GM18502 (cell line): Measurements from ENCODE around the gene HSPA12B.

Source experiments
- ATAC-seq: cut with Tn5 transposase; IDR thresholded peaks from one replicate; pipeline ENCODE4 v1.9.1; 2021; ENCODE audit warnings: mild to moderate bottlenecking; ENCODE audit not compliant: unreplicated experiment, poor library complexity

Gene HSPA12B, protein sequence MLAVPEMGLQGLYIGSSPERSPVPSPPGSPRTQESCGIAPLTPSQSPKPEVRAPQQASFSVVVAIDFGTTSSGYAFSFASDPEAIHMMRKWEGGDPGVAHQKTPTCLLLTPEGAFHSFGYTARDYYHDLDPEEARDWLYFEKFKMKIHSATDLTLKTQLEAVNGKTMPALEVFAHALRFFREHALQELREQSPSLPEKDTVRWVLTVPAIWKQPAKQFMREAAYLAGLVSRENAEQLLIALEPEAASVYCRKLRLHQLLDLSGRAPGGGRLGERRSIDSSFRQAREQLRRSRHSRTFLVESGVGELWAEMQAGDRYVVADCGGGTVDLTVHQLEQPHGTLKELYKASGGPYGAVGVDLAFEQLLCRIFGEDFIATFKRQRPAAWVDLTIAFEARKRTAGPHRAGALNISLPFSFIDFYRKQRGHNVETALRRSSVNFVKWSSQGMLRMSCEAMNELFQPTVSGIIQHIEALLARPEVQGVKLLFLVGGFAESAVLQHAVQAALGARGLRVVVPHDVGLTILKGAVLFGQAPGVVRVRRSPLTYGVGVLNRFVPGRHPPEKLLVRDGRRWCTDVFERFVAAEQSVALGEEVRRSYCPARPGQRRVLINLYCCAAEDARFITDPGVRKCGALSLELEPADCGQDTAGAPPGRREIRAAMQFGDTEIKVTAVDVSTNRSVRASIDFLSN

DNA sequence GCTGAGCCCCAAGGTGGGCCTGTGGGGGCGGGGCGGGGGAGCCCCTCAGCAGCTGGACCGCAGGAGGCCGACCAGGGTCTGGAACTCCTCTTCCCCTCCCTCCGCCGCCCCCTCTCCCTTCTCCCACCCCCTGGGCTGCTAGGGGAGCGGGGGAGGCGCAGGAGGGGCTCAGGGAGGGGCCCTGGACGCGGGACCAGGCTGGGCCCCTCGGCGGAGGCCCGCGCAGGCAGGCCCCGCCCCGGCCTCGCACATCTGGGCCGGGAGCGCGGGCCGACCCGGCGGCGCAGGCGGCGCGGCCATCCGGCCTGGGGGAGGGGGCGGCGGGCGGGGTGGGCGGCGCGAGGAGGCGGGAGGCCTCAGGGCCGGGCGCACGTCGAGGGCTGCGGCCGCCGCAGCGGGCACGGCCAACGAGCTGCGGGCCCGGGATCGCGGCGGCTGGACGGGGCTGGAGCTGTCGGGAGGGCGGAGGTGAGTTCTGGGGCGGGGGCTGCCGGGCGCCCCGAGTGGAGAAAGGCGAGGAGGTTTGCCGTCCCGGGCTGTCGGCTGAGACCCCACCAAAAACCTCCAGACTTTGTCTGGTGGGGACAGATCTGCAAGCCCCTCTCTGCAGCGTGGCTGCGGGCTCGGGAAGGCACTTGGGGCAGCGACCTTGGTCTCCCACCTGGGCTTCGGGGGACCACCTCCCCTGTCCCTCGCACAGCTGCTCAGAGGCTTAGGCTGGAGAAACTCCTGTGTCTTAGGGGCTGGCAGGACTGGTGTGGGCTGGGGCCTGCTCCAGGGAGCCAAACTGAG, at the start of gene HSPA12B:
Gene HSPA12B, plus strand, starts transcription at position 359 of the 792 bp plus-strand sequence. CDS start 5,990 bp downstream, outside the sequence.
- ATAC-seq: no peak

DNA sequence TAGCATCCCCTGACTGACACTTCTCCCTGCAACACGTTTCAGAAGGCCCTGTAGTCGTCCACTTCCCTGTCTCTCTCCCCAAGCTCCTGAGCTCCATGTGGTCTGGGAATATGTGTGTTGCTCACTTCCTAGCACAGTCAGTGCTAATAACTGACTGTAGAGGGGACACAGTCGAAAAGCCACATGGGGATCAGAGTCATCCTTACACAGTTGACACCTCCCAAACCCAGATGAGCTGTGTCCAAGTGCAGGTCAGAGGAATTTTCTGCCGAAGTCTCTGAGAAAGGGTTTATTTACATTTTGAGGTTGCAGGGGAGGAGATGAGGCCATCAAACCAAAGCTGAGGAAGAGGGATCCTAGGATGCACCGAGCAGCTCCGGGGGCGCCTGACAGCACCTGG, 47.1 kb upstream of the HSPA12B start:
- ATAC-seq: no peak

DNA sequence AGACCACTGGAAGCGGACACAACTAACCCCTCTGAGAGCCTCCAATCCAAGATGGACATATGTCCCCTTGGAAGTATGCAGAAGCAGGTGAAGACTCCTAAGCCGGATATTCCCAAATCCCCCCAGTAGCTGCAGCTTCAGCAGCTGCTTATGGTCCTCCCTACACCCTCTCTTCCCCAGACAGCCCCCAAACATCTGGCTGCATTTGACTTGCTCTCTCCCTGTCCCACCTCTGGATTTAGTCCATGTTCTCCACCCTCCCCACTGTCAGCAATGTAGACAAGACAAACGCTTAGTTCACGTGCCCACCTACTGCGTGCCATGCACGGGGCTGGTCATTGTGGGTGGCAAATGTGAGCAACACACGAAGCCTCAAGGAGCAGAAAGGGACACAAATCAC, 46.1 kb upstream of the HSPA12B start:
- ATAC-seq: no peak

DNA sequence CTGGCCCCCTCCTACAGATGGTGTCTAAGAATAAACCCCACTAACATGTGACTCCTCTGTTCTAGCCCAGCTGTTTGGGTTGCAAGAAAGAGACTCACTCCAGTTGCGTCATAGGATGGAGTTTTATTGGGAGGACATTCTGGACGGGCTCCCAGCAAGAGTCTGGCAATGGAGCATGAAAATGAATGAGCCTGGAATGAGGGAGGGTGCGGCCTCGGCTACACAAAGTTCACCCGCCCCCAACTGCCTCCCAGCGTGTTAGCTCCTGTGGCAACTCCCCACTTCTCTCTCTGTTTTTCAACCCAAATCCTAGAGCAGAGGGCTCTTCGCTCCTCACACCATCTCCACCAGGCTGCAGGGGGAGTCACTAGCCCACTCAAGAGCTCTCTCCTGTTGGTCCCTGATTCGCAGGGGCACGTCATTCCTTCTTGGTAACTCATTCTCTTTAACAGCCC, 45.6 kb upstream of the HSPA12B start:
- no peak for ATAC-seq

DNA sequence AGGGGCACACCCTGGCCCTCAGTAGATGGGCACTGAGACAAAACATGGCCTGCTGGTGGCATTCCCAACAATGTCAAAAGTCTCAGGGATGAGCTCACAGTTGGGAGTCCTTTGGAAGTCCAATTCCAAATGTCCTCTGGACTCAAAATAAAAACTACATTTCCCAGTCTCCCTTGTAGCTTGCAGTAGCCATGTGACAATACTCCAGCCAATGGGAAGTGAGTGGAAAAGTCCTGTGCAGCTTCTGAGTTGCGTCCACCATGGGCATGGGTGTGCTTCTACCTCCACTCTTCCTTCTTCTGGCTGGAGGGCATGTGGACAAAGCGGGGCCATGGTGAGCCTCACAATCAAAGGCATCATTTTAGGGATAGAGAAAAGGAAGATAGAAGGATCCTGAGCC, 44.8 kb upstream of the HSPA12B start:
- no peak for ATAC-seq

DNA sequence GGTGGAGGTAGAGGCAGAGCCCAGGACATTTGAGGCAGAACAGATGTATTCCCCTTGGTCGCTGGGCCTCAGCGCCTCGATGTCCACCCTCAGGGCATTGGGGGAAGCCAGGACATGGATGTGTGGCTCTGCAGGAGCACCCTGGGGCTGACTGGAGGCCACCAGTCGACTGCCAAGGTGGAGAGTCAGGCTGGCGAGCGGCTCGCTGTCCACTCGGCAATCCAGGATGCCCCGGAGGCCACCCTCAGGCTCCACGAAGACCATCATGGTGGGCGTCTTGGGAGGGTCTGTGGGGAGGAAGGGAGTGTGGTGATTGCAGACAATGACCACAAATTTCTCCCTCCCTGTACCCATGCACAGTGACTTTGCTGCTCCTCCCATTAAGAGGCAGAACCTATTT, 42.5 kb upstream of the HSPA12B start:
- no peak for ATAC-seq

DNA sequence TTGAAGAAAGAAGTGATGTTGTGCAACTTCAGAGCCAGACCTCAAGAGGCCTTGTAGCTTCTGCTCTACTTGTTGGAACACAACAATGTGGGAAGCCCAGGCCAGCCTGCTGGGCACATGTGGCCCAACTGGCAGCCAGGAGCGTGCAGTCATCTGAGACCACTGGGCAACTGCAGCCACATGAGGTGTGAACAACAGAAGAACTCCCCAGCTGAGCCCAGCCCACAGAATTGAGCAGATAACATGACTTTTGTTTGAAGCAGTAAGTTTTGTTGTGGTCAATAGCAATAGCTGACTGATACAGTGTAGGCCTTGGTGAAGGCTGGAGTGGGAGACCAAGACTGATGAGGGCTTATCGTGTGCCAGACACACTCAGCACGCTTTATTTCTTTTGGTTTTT, 42.1 kb upstream of the HSPA12B start:
- no peak for ATAC-seq

DNA sequence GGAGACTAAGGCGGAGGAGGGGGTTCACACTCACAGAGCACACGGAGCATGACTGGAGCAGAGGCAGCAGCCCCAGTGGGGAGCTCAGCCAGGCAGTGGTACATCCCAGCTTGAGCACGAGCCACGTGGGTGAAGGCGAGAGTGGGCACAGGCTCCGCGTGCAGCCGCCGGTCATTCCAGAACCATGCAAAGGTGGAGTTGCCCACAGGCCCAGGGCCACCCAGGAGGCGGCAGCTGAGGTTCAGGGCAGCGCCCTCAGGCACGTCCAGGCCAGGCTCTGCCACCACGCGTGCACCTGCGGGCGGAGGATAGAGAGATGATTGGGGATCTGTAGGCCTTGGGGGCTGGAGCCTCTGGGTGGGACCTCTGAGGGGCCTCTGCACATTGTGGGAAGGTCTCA, 41.2 kb upstream of the HSPA12B start:
- ATAC-seq: no peak

DNA sequence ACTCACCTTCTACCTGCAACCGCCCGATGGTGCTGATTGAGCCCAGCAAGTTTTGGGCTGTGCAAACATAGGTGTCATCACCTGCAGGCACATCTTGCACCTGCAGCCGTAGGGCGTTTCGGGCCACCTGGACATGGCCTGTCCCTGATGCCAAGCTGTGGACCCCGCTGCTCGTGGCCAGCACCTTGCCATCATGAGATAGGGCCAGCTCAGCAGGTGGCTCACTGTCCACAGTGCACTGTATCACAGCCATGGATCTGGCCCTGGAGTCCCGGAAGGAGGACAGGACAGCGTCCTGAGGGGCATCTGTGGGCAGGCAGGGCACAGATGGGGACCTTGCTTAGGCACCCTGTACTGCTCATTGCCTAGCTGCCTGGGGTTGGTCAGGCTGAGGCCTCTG, 40.6 kb upstream of the HSPA12B start:
- ATAC-seq: no peak

DNA sequence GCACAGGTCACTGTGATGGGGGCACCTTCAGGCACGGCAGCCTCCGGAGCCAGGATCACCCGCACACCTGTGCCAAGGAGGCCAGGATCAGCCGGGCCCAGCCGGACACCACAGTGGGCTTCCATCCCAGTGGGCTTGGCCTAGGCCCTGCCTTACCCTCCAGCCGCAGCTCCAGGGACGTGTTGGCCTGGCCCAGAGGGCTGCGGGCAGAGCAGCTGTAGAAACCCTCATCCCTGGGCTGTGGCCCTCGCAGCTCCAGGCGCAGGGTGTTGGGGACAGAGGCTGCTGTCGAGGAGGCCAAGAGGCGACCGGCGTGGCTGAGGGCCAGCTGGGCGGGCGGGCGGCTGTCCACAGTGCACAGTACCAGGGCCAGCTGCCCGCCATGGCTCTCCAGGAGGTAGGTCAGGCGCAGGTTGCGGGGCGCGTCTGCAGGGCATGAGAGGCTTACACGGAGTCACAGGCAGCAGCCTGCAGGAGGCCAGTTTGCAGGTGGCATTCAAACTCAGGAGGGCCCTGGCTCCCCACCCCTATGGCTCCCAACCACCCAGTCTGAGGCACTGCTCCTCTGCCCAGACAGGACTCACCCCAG, 39.7 kb upstream of the HSPA12B start:
- ATAC-seq: no peak

DNA sequence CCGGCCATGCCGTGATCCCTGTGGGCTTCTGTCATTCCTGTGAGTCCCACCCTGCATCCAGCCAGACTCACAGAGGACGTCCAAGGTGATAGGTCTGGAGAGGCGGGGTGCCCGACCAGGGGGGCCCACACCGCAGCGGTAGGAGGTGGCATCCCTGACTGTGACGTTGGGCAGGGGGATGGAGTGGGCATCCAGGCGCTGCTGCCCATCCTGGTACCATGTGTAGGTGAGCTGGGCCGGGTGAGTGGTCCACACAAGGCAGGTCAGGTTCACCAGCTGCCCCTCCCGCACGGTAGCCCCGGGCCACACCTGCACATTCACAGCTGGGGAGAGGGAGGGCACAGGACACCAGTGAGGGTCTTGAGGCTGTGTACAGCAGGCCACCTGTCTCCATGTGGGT, 39.1 kb upstream of the HSPA12B start:
- ATAC-seq: no peak

DNA sequence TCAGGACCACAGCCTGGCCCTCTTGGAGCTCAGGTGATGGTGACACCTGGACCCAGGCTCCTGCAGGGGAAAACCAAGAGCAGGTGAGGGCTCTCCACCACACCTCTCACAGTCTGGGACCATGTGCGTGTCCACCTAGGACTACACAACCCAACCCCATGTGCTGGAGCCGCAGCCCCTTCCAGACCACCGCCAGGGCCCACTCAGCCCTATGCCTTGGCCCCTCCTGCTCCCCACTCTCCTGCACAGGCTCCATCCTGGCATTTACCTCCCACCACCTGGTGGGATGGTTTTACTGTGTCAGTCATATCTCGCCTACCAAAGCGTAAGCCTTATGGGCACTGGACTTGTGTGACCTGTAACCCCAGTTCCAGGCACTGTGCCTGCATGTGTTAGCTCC, 37.6 kb upstream of the HSPA12B start:
- ATAC-seq: no peak

DNA sequence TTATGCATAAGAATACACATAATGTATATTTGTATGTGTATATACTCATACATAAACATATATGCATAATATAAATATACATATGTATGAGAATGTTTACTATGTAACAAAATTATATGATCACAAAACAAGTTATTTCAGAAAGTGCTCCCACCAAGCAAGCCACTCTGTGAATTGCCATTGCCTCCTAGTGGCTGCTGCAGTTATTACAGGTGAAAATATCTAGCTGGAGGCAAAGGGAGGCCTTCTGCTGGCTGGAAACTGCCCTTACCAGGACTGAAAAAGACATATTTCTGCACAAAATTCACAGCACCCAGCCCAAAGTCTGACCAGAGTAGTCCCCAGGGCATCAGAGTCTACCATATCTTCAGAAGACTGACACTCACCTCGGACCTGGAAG, 36.3 kb upstream of the HSPA12B start:
- no peak for ATAC-seq

DNA sequence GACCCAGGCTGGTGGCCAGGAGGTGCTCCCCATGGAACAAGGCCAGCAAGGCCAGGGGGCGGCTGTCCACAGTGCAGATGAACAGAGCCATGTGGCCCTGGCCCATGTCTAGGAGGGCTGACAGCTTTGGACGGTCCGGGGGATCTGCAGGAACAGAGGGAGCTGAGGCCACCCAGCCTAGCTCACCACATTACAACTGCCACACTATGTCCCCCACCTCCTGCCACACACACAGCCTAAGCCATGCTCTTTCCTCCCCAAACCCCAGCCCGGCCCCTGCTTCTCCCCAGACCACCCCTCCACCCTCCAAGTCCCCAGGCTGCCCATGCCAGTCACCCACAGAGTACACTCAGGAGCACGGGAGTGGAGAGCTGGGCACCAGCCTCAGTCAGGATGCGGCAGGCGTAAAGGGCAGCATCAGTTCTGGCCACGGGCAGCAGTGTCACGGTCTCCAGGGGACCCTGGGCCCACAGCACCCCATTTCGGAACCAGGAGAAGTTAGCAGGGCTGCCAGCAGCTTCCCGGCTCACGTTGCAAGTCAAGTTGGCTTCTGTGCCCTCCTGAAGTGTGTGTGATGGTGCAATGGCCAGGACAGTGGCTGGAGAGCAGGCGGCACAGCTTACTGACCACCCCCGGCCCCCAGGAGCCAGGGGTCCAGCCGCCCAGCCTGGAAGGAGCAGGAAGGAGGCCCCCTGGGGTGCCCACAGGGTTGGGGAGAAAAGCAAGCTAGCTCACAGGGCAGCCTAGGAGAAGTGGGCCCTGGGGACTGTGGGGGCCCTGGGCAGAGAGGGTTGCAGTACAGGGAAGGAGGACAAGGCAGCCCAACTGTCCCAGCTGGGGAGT, 35.5 kb upstream of the HSPA12B start:
- ATAC-seq: no peak

DNA sequence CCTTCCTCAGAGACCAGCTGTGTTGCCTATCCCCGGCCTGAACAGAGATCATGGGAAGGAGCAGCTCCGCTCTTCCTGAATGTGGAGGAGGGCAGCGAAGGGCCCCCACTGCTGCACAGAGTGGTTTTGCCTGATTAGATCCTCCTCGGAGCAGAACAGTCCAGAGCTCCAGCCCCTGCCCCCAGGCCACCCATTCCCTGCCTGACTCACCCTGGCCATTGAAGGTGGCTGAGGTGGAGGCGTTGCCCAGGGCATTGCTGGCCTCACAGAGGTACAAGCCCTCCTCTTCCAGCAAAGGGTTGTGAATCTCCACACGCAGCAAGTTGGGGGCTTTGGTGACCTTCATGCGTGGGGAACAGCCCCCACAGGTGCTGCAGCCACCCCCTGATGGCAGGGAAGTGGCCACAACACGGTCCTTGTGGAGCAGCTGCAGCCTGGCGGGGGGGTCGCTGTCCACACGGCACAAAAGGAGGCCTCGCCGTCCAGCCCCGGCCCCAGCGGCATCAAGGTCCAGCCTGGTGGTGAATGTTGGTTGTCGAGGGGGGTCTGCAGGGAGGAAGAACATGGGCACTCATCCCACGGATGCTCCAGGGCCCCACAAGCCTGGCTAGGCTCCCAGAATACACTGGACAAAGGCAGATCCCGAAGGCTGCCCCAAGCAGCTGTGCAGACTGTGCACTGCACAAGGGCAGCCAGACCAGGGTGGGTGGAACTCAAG, 34.7 kb upstream of the HSPA12B start:
- no peak for ATAC-seq

DNA sequence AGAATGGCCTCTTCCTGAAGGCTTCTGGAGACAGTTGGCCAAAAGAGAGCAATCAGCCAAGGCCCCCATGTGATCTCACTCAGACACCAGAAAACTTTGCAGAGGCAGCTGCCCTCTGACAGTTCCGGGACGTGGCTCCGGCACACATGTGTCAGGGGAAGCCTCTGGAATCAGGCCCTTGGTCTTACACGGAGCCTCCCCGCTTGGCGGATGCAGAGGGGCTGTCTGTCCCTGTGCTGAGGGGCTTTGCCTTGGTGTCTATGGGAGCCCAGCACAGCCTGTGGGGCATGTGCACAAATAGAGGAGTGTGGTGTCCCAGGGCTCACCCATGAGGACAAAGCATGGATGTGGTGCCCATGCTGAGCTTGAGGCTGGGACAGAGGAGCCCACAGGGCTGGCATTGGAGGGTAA, 33.9 kb upstream of the HSPA12B start:
- no peak for ATAC-seq

DNA sequence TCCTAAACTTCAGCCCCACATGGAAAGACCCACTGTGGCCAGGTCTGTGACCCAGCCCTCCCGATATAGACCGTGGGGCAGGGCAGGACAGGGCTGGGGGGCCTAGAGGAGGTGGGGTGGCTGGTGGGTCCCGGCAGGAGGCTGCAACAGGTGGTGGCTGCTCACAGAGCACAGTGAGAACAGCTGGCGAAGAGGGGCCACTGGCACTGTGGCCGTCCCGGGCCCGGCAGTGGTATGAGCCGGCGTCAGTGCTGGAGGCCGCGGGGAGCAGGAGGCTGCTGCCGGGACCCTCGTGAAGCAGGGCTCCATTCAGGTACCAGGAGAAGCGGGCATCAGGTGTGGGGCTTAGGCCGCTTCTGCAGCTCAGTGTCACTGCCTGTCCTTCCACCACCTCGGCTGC, 33.4 kb upstream of the HSPA12B start:
- ATAC-seq: no peak

DNA sequence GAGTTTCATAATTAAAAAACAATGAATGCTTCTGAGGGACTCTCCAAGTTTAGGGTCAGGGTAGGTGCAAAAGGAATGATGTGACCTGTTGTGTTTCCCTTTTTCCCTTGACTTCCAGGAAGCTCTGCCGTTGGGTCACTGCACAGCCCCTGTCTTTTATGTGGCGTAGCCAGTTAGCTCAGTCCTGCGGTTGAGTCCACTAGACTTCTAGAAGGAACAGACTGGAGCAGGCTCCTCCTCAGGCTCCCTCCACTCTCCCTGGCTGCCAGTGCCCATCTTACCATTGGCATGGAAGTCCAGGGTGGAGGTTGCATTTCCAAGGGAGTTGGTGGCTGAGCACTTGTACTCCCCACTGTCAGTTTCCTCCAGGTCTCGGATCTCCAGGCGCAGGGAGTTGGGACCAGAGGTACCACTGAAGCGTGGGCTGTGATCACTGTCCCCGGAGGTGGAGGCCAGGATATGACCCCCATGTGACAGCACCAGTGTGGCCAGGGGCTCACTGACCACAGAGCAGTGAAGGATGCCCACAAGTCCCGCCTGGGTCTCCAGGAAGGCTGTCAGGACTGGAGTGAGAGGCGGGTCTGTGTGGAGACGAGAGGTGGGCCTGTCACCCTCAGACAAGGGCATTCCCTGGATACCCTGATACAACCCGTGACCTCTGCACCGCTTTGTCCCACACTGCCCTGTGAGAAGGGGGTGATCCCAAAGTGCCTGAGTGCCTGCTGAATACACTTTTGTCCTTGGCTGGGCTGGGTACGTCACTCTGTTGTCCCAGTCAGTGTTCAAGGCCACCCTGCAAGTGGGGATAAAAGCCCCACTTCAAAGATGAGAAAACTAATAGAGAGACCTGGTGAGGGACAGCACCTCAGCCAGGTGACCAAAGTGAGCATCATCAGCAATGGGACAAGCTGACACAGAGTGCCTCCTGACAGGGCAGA, 31.2 kb upstream of the HSPA12B start:
- ATAC-seq: no peak
